Measurements from ENCODE around the gene MTUS2.
"Not testable (repeated sequence)": the region's sequence is repeated elsewhere in the genome, so short reads cannot be mapped to it uniquely, and the experiment has no call there.

MTUS2 gene

GRCh38 chr13:29292045-29292444, 471.9 kb downstream of the MTUS2 start:
- in situ Hi-C loops (cut with MboI; ENCODE audit: low sequenced_read_pairs): no loop called here

GRCh38 chr13:29294821-29295220, 474.7 kb downstream of the MTUS2 start:
- in situ Hi-C loops (cut with MboI; ENCODE audit: low sequenced_read_pairs): no loop called here

- in situ Hi-C loops (cut with MboI; ENCODE audit: low sequenced_read_pairs): no loop called here
Measured at GRCh38 chr13:29301027-29301426, 480.9 kb downstream of the MTUS2 start.

GRCh38 chr13:29304148-29304547, 484.0 kb downstream of the MTUS2 start:
- in situ Hi-C loops (cut with MboI; ENCODE audit: low sequenced_read_pairs): no loop called here

GRCh38 chr13:29310806-29311205, 490.7 kb downstream of the MTUS2 start:
- in situ Hi-C loops (cut with MboI; ENCODE audit: low sequenced_read_pairs): no loop called here

GRCh38 chr13:29315847-29316246, 495.7 kb downstream of the MTUS2 start:
- in situ Hi-C loops (cut with MboI; ENCODE audit: low sequenced_read_pairs): no loop called here

- in situ Hi-C loops (cut with MboI; ENCODE audit: low sequenced_read_pairs): no loop called here
Measured at GRCh38 chr13:29317828-29318227, 497.7 kb downstream of the MTUS2 start.

- in situ Hi-C loops (cut with MboI; ENCODE audit: low sequenced_read_pairs): no loop called here
Measured at GRCh38 chr13:29318741-29319140, 498.6 kb downstream of the MTUS2 start.

GRCh38 chr13:29319451-29319850, 499.3 kb downstream of the MTUS2 start:
- in situ Hi-C loops (cut with MboI; ENCODE audit: low sequenced_read_pairs): no loop called here

GRCh38 chr13:29323954-29324353, 503.8 kb downstream of the MTUS2 start:
- in situ Hi-C loops (cut with MboI; ENCODE audit: low sequenced_read_pairs): no loop called here

- in situ Hi-C loops (cut with MboI; ENCODE audit: low sequenced_read_pairs): no loop called here
Measured at GRCh38 chr13:29324601-29325000, 504.5 kb downstream of the MTUS2 start.

GRCh38 chr13:29328501-29328900, 508.4 kb downstream of the MTUS2 start:
- in situ Hi-C loops (cut with MboI; ENCODE audit: low sequenced_read_pairs): no loop called here

GRCh38 chr13:29336356-29336755, 516.2 kb downstream of the MTUS2 start:
- in situ Hi-C loops (cut with MboI; ENCODE audit: low sequenced_read_pairs): no loop called here

- in situ Hi-C loops (cut with MboI; ENCODE audit: low sequenced_read_pairs): no loop called here
Measured at GRCh38 chr13:29339386-29340272, 519.5 kb downstream of the MTUS2 start.

GRCh38 chr13:29345860-29346582, 525.9 kb downstream of the MTUS2 start:
- in situ Hi-C loops (cut with MboI; ENCODE audit: low sequenced_read_pairs): not testable (repeated sequence)

GRCh38 chr13:29355029-29355428, 534.9 kb downstream of the MTUS2 start:
- in situ Hi-C loops (cut with MboI; ENCODE audit: low sequenced_read_pairs): loop anchor here (25.0 kb wide), 1 partner anchor 543 kb away; the partner anchor contains the start of gene MTUS2

GRCh38 chr13:29359181-29359580, 539.0 kb downstream of the MTUS2 start:
- in situ Hi-C loops (cut with MboI; ENCODE audit: low sequenced_read_pairs): loop anchor here (25.0 kb wide), 1 partner anchor 547 kb away; the partner anchor contains the start of gene MTUS2

GRCh38 chr13:29361716-29362115, 541.6 kb downstream of the MTUS2 start:
- in situ Hi-C loops (cut with MboI; ENCODE audit: low sequenced_read_pairs): loop anchor here (25.0 kb wide), 1 partner anchor 549 kb away; the partner anchor contains the start of gene MTUS2

GRCh38 chr13:29362849-29363604, 542.9 kb downstream of the MTUS2 start:
- in situ Hi-C loops (cut with MboI; ENCODE audit: low sequenced_read_pairs): loop anchor here (25.0 kb wide), 1 partner anchor 551 kb away; the partner anchor contains the start of gene MTUS2

- in situ Hi-C loops (cut with MboI; ENCODE audit: low sequenced_read_pairs): loop anchor here (25.0 kb wide), 1 partner anchor 557 kb away; the partner anchor contains the start of gene MTUS2
Measured at GRCh38 chr13:29369060-29369743, 549.1 kb downstream of the MTUS2 start.
